IPS-15b (cell line): ENCODE data around the gene KRTAP10-11.
"Not testable (repeated sequence)": the region's sequence is repeated elsewhere in the genome, so short reads cannot be mapped to it uniquely, and the experiment has no call there.

Source experiments
- H3K27me3 ChIP-seq: one replicate; pipeline ENCODE4 v1.6.1; 2013; ENCODE audit warnings: low read length; ENCODE audit not compliant: control insufficient read depth, insufficient read depth
- H3K36me3 ChIP-seq: one replicate; pipeline ENCODE4 v1.6.1; 2013; ENCODE audit warnings: low read length; ENCODE audit not compliant: control insufficient read depth, insufficient read depth
- H3K4me1 ChIP-seq: one replicate; pipeline ENCODE4 v1.6.1; 2013; ENCODE audit warnings: mild to moderate bottlenecking, low read length; ENCODE audit not compliant: control insufficient read depth, insufficient read depth
- H3K4me3 ChIP-seq: one replicate; pipeline ENCODE4 v1.5.1; 2013; ENCODE audit warnings: low read depth, low read length
- H3K9ac ChIP-seq: one replicate; pipeline ENCODE4 v1.6.1; 2013; ENCODE audit warnings: low read depth, mild to moderate bottlenecking, low read length
- H3K9me3 ChIP-seq: one replicate; pipeline ENCODE4 v1.6.1; 2013; ENCODE audit warnings: mild to moderate bottlenecking, low read length; ENCODE audit not compliant: control insufficient read depth, insufficient read depth

KRTAP10-11 gene

GRCh38 chr21:44684483-44684882 lies 38.3 kb downstream of the KRTAP10-11 start:
- H3K9ac ChIP-seq: no peak overlapping the region
- no peaks in the 10 kb centered on the region for H3K36me3 ChIP-seq
- H3K9me3 ChIP-seq: no peaks in the 10 kb centered on the region
- H3K4me1 ChIP-seq: peaks cover 4% of the 10 kb centered on the region
- H3K4me3 ChIP-seq: no peak overlapping the region
- no peaks in the 10 kb centered on the region for H3K27me3 ChIP-seq

GRCh38 chr21:44685050-44685449 lies 38.8 kb downstream of the KRTAP10-11 start:
- not testable (repeated sequence) for H3K36me3 ChIP-seq, H3K27me3 ChIP-seq, H3K4me3 ChIP-seq, H3K9ac ChIP-seq, H3K9me3 ChIP-seq, H3K4me1 ChIP-seq

GRCh38 chr21:44686000-44686781 lies 40.0 kb downstream of the KRTAP10-11 start:
- H3K4me1 ChIP-seq: peaks cover 4% of the 10 kb centered on the region
- no peaks in the 10 kb centered on the region for H3K27me3 ChIP-seq

GRCh38 chr21:44686843-44687561 lies 40.8 kb downstream of the KRTAP10-11 start:
- Histone ChIP-seq H3K9ac (no peak overlapping the region), H3K4me3 (no peak overlapping the region), H3K4me1 (peaks cover 4% of the 10 kb centered on the region), H3K36me3 (no peaks in the 10 kb centered on the region), H3K9me3 (no peaks in the 10 kb centered on the region), H3K27me3 (no peaks in the 10 kb centered on the region)

More at GRCh38 chr21:44686000-44686781, 40.0 kb downstream of the KRTAP10-11 start:
- H3K9me3 ChIP-seq: no peaks in the 10 kb centered on the region
- H3K9ac ChIP-seq: no peak overlapping the region
- no peak overlapping the region for H3K4me3 ChIP-seq
- H3K36me3 ChIP-seq: no peaks in the 10 kb centered on the region

- Histone ChIP-seq H3K4me3 (no peak overlapping the region), H3K27me3 (no peaks in the 10 kb centered on the region), H3K36me3 (no peaks in the 10 kb centered on the region), H3K4me1 (peaks cover 4% of the 10 kb centered on the region), H3K9ac (no peak overlapping the region), H3K9me3 (no peaks in the 10 kb centered on the region)
Observed at GRCh38 chr21:44687671-44688070, 41.5 kb downstream of the KRTAP10-11 start.

- not testable (repeated sequence) for H3K27me3 ChIP-seq, H3K9ac ChIP-seq
Observed at GRCh38 chr21:44689740-44690139, 43.5 kb downstream of the KRTAP10-11 start.

GRCh38 chr21:44691686-44692085 lies 45.5 kb downstream of the KRTAP10-11 start:
- no peaks in the 10 kb centered on the region for H3K27me3 ChIP-seq
- peaks cover 9% of the 10 kb centered on the region for H3K4me1 ChIP-seq
- no peaks in the 10 kb centered on the region for H3K36me3 ChIP-seq
- no peak overlapping the region for H3K9ac ChIP-seq
- H3K4me3 ChIP-seq: no peak overlapping the region
- no peaks in the 10 kb centered on the region for H3K9me3 ChIP-seq

More at GRCh38 chr21:44689740-44690139, 43.5 kb downstream of the KRTAP10-11 start:
- not testable (repeated sequence) for H3K4me3 ChIP-seq, H3K36me3 ChIP-seq, H3K9me3 ChIP-seq, H3K4me1 ChIP-seq

GRCh38 chr21:44692798-44693512 lies 46.7 kb downstream of the KRTAP10-11 start:
- Histone ChIP-seq H3K27me3 (no peaks in the 10 kb centered on the region), H3K9ac (no peak overlapping the region), H3K4me3 (no peak overlapping the region), H3K9me3 (no peaks in the 10 kb centered on the region), H3K36me3 (no peaks in the 10 kb centered on the region), H3K4me1 (peaks cover 10% of the 10 kb centered on the region)

GRCh38 chr21:44694776-44695175 lies 48.6 kb downstream of the KRTAP10-11 start:
- H3K4me3 ChIP-seq: no peak overlapping the region
- H3K27me3 ChIP-seq: no peaks in the 10 kb centered on the region
- no peaks in the 10 kb centered on the region for H3K9me3 ChIP-seq
- no peak overlapping the region for H3K9ac ChIP-seq
- no peaks in the 10 kb centered on the region for H3K36me3 ChIP-seq
- H3K4me1 ChIP-seq: peaks cover 12% of the 10 kb centered on the region

GRCh38 chr21:44695184-44695583 lies 49.0 kb downstream of the KRTAP10-11 start:
- no peaks in the 10 kb centered on the region for H3K36me3 ChIP-seq
- no peak overlapping the region for H3K4me3 ChIP-seq
- no peaks in the 10 kb centered on the region for H3K9me3 ChIP-seq
- H3K4me1 ChIP-seq: peaks cover 12% of the 10 kb centered on the region
- peak overlapping the region; percentile 56 for H3K9ac ChIP-seq
- no peaks in the 10 kb centered on the region for H3K27me3 ChIP-seq

- Histone ChIP-seq H3K27me3 (no peaks in the 10 kb centered on the region), H3K4me3 (no peak overlapping the region), H3K9me3 (no peaks in the 10 kb centered on the region), H3K36me3 (no peaks in the 10 kb centered on the region), H3K9ac (no peak overlapping the region), H3K4me1 (peaks cover 12% of the 10 kb centered on the region)
Observed at GRCh38 chr21:44695641-44696040, 49.4 kb downstream of the KRTAP10-11 start.
